UCSD-AML1 (cell line): Measurements from ENCODE around the gene UEVLD.
"Not testable (repeated sequence)": the region's sequence is repeated elsewhere in the genome, so short reads cannot be mapped to it uniquely, and the experiment has no call there.

Source experiments
- DNase-seq: peaks from one replicate; lab custom pipeline; 2025; ENCODE audit not compliant: unreplicated experiment; lab: John Stamatoyannopoulos, UW

Gene UEVLD

GRCh38 chr11:18588297-18589252 is at the start of gene UEVLD:
TSS of gene UEVLD (minus strand) at chr11:18588734. CDS start at chr11:18588654, 80 bp downstream.
- peak; percentile 90 for DNase-seq

- peak; percentile 98 for DNase-seq
Measured at GRCh38 chr11:18634140-18635032, 45.9 kb upstream of the UEVLD start, which contains the start of gene SPTY2D1. TSS of gene SPTY2D1 (minus strand) at chr11:18634342. CDS start at chr11:18634257, 85 bp downstream.

- DNase-seq, result no peak
Measured at GRCh38 chr11:18633256-18634139, 45.0 kb upstream of the UEVLD start.

- no peak for DNase-seq
Measured at GRCh38 chr11:18632841-18633240, 44.3 kb upstream of the UEVLD start.

GRCh38 chr11:18624161-18624560 is 35.6 kb upstream of the UEVLD start:
- DNase-seq, result no peak

- no peak for DNase-seq
Measured at GRCh38 chr11:18623707-18624106, 35.2 kb upstream of the UEVLD start.

- no peak for DNase-seq
Measured at GRCh38 chr11:18618342-18619025, 29.9 kb upstream of the UEVLD start.

- no peak for DNase-seq
Measured at GRCh38 chr11:18617688-18618341, 29.3 kb upstream of the UEVLD start.

GRCh38 chr11:18615628-18616392 is 27.3 kb upstream of the UEVLD start:
- DNase-seq, result no peak

GRCh38 chr11:18614667-18615066 is 26.1 kb upstream of the UEVLD start:
- no peak for DNase-seq

GRCh38 chr11:18612394-18612793 is 23.9 kb upstream of the UEVLD start:
- DNase-seq, result no peak

GRCh38 chr11:18611196-18611595 is 22.7 kb upstream of the UEVLD start:
- DNase-seq, result no peak

- no peak for DNase-seq
Measured at GRCh38 chr11:18608376-18608775, 19.8 kb upstream of the UEVLD start.

- no peak for DNase-seq
Measured at GRCh38 chr11:18600915-18601569, 12.5 kb upstream of the UEVLD start.

GRCh38 chr11:18599739-18600230 is 11.3 kb upstream of the UEVLD start, which contains the start of gene MISFA:
TSS of gene MISFA (plus strand) at chr11:18599789. CDS start at chr11:18599929, 140 bp downstream.
- DNase-seq, result no peak

GRCh38 chr11:18594999-18595749 is 6.6 kb upstream of the UEVLD start:
- no peak for DNase-seq

GRCh38 chr11:18594088-18594487 is 5.6 kb upstream of the UEVLD start:
- not testable (repeated sequence) for DNase-seq
